ENCODE measurements around the gene CDK16.

GRCh38 chrX:47266643-47267042 lies 48.2 kb downstream of the CDK16 start:
- TF ChIP-seq TAF1 (IDR thresholded peaks at IDR 0.05; ENCODE audit: low read depth, low read length) = no peak
- no peak for TF ChIP-seq POLR2AphosphoS5 (IDR thresholded peaks at IDR 0.05; ENCODE audit: low read depth, low read length)
- TF ChIP-seq POLR2A (IDR thresholded peaks at IDR 0.05; ENCODE audit: low read depth, low read length) = no peak
- no peak for TF ChIP-seq SPI1 (IDR thresholded peaks at IDR 0.05; ENCODE audit: low read depth, low read length)
- TF ChIP-seq PAX5 (IDR thresholded peaks at IDR 0.05; ENCODE audit: insufficient read depth, low read length, severe bottlenecking) = no peak
